ENCODE results near the gene TLL2. TPM values are rescaled to one million over a fixed set of nuclear protein-coding genes. Genes with fewer than 3 reads are reported as not detected.

TLL2 gene
- total RNA-seq, 2 donors from 2014 or later = not detected

DNA sequence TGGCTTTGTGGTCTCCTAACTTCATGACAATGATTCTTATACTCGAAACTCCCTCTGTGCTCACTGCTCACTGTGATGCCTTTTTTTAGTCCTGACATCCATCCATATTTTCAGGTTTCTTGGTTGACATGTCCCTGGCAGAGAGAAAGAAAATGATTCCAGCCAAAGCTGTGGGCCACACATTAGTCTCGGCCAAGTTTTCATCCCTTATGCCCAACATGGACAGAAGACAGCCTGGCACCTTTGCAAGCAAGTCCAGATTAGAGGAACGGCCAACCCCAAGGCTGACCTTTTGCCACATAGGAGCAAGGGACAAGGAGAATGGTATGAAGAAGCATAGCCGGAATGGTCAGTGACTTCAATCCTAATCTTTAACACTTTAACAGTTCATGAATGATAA lies 146.3 kb downstream of the TLL2 start:
- ATAC-seq (ENCODE audit: insufficient number of reproducible peaks, low FRiP score, low read depth) = no peak
- TF ChIP-seq, protein P1, sequence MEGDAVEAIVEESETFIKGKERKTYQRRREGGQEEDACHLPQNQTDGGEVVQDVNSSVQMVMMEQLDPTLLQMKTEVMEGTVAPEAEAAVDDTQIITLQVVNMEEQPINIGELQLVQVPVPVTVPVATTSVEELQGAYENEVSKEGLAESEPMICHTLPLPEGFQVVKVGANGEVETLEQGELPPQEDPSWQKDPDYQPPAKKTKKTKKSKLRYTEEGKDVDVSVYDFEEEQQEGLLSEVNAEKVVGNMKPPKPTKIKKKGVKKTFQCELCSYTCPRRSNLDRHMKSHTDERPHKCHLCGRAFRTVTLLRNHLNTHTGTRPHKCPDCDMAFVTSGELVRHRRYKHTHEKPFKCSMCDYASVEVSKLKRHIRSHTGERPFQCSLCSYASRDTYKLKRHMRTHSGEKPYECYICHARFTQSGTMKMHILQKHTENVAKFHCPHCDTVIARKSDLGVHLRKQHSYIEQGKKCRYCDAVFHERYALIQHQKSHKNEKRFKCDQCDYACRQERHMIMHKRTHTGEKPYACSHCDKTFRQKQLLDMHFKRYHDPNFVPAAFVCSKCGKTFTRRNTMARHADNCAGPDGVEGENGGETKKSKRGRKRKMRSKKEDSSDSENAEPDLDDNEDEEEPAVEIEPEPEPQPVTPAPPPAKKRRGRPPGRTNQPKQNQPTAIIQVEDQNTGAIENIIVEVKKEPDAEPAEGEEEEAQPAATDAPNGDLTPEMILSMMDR (IDR thresholded peaks at IDR 0.05) = no peak
- DNase-seq (ENCODE audit: low spot score) = no peak

DNA sequence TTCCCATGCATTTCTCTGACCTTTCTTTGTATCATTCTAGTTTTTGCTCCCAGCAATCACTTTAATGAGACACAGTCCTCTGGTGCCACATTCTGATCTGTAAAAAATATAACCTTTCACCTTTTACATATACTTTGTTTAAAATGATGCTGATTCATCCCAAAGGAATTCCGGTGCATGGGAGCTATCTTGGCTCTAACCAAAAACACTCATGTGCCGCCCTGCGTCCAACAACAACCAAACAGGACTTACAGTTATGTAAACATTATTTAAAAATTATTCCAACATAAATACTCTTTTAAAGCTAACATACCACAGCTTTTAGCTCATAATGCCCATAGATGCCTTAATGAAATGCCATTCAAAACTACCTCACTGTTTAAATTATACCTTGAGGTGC lies 147.2 kb downstream of the TLL2 start:
- DNase-seq (ENCODE audit: low spot score) (no peak), ATAC-seq (ENCODE audit: insufficient number of reproducible peaks, low FRiP score, low read depth) (no peak)
- Histone ChIP-seq H3K36me3 (no peaks in the 10 kb centered on the region), H3K27me3 (replicated peaks; ENCODE audit: insufficient read depth) (no peaks in the 10 kb centered on the region), H3K27ac (no peak overlapping the region), H3K4me1 (ENCODE audit: control insufficient read depth in 1 of 2, low read depth in 2 of 2) (peaks cover 0 to 16% of the 10 kb centered on the region in 2 donors), H3K4me3 (no peak overlapping the region), H3K9me3 (no peaks in the 10 kb centered on the region)
- TF ChIP-seq, protein P1 (IDR thresholded peaks at IDR 0.05) = no peak

More for the DNA sequence above, 146.3 kb downstream of the TLL2 start:
- Histone ChIP-seq H3K4me1 (ENCODE audit: control insufficient read depth in 1 of 2, low read depth in 2 of 2) (peaks cover 0 to 16% of the 10 kb centered on the region in 2 donors), H3K27me3 (replicated peaks; ENCODE audit: insufficient read depth) (no peaks in the 10 kb centered on the region), H3K9me3 (no peaks in the 10 kb centered on the region), H3K4me3 (no peak overlapping the region), H3K27ac (no peak overlapping the region), H3K36me3 (no peaks in the 10 kb centered on the region)

DNA sequence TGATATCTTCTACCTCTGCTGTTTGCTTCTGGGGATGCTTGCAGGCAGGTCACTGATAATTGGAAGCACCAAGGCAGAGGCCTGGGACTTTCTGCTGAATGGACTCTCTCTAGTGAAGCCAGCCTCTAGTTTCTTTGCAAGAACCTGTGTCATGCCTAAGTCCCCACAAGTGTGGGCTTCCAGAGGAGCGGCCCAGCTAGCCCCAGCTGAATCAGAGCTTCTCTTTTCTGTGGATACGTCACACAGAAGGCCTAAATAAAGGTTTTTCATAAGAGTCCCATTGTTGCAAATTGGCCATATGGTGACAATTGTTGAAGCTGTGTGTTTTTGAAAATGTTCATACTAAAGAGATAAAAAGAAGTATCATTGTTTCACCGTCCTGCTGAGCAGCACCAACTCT lies 148.2 kb downstream of the TLL2 start:
- Histone ChIP-seq H3K27me3 (replicated peaks; ENCODE audit: insufficient read depth) (no peaks in the 10 kb centered on the region), H3K4me3 (no peak overlapping the region), H3K27ac (no peak overlapping the region), H3K4me1 (ENCODE audit: control insufficient read depth in 1 of 2, low read depth in 2 of 2) (peaks cover 0 to 16% of the 10 kb centered on the region in 2 donors), H3K9me3 (no peaks in the 10 kb centered on the region), H3K36me3 (no peaks in the 10 kb centered on the region)
- TF ChIP-seq, protein P1 (IDR thresholded peaks at IDR 0.05) = no peak
- ATAC-seq (ENCODE audit: insufficient number of reproducible peaks, low FRiP score, low read depth) = no peak
- no peak for DNase-seq (ENCODE audit: low spot score)

DNA sequence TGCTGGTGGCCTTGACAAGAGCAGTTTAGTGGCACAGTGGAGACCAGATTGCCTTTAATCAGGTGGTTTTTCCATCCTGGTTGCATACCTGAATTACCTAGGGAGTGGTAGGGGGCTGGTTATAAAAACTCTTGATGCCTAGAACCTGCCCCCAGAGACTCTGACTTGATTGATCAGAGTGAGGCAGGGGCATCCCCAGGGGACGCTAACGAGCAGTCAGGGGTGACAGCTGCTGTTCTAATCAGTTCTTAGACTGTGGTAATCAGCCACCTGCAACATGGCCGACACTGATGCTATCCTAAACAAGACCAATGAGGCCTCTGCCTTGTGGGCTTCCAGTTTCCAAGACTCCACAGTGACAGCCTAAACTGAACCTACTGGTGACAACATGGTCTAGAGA lies 153.0 kb downstream of the TLL2 start:
- H3K27me3 ChIP-seq (replicated peaks; ENCODE audit: insufficient read depth) = no peaks in the 10 kb centered on the region
- DNase-seq (ENCODE audit: low spot score) (no peak), ATAC-seq (ENCODE audit: insufficient number of reproducible peaks, low FRiP score, low read depth) (no peak)
- TF ChIP-seq, protein P1 (IDR thresholded peaks at IDR 0.05) = no peak
- H3K36me3 ChIP-seq = no peaks in the 10 kb centered on the region
- H3K27ac ChIP-seq = no peak overlapping the region
- no peaks in the 10 kb centered on the region for H3K4me1 ChIP-seq (ENCODE audit: control insufficient read depth in 1 of 2, low read depth in 2 of 2)
- no peaks in the 10 kb centered on the region for H3K9me3 ChIP-seq
- no peak overlapping the region for H3K4me3 ChIP-seq

DNA sequence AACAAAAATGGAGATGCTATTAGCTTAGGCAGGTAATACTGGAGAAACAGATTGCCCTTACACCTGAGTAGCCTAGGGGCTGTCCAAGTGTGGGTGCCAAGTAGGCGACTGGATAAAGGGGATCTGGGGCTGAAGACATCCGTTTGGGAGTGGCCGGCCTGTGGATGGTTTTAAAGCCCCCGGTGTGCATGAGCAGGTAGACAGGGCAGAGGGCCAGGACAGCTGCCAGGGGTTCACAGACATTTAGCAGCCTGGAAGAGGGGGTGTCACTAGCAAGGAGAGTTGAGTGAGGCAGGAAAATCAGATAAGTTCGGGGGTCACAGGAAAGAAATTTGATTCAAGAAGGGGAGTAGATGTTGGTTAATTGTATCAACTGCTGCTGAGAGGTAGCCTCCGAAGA lies 153.4 kb downstream of the TLL2 start:
- TF ChIP-seq, protein P1 (IDR thresholded peaks at IDR 0.05) = no peak
- H3K27me3 ChIP-seq (replicated peaks; ENCODE audit: insufficient read depth) = no peaks in the 10 kb centered on the region
- H3K36me3 ChIP-seq = no peaks in the 10 kb centered on the region
- H3K9me3 ChIP-seq = no peaks in the 10 kb centered on the region
- ATAC-seq (ENCODE audit: insufficient number of reproducible peaks, low FRiP score, low read depth) = no peak
- H3K4me3 ChIP-seq = no peak overlapping the region
- no peaks in the 10 kb centered on the region for H3K4me1 ChIP-seq (ENCODE audit: control insufficient read depth in 1 of 2, low read depth in 2 of 2)
- DNase-seq (ENCODE audit: low spot score) = no peak
- no peak overlapping the region for H3K27ac ChIP-seq
